Hematopoietic multipotent progenitor cell (in vitro differentiated cells): ENCODE results near the gene UGT2A3. TPM values are rescaled to one million over a fixed set of nuclear protein-coding genes. Genes with fewer than 3 reads are reported as not detected.
"Not testable (repeated sequence)": the region's sequence is repeated elsewhere in the genome, so short reads cannot be mapped to it uniquely, and the experiment has no call there.

Experiments
- DNase-seq, 3 donors: peaks; one replicate each; pipeline ENCODE4 v3.0.0-alpha.2; 2011 to 2015; ENCODE audit warnings: low read depth in 2 of 3, low spot score in 2 of 3
- total RNA-seq: library from RNA; depleted of rRNA; stranded (reverse); fragments of >200 nt; gene quantifications from one replicate; pipeline ENCODE4 v1.2.3, GENCODE V29; 2012

UGT2A3 gene
- not detected for total RNA-seq

DNA sequence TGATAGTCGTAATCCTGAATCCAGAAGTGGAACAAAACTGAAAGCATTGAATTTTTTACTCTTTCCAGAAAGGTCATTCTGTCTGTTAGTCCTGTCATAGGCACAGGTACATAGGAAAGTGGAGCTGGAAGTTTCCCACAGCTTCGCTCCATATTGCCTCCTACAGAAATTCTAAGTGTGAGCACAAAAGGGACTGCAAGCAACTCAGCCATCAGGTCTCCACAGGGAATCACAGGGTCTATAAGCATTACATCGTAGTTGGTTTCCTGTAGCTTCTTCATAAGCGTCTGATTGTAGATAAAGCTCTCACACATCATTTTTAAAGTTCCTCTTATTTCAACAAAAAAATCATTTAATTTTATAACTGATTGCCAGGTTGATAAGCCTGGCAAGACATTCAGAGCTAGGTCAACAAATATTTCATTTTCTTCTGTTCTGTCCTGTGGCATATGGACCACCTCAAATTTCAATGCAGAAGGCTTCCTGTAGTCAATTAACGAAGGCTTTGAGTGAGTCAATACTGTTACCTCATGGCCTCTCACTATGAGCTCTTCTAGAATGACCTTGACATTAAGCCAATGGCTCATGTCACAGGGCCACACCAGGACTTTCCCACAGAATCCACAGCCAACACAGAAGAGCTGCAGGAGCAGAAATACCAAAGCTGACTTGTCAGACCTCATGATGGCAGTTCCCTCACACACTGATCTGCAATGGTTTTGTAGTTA lies at the start of gene UGT2A3:
Gene UGT2A3 (minus strand): TSS at position 727 of the 728 bp plus-strand sequence. CDS start 44 bp downstream, at position 683.
- no peak for DNase-seq

DNA sequence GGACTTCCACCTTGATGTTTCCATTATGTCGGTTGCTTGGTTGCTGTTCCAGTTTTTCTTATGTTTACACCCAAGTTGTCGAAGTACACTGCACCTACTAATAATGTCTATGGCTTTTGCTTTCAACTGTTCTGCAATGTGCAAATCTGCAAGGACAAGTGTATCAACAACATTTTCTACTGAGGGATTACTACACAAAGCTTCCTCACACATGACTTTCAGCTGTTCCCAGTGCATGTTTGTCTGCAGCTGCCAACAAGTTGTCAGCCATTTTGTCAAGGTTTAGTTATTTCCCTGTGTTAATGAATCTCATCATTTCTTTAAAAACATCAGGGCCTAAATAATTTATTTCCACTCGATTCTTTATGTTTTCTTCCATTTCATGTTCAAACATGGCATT lies 45.4 kb upstream of the UGT2A3 start:
- DNase-seq, result no peak

DNA sequence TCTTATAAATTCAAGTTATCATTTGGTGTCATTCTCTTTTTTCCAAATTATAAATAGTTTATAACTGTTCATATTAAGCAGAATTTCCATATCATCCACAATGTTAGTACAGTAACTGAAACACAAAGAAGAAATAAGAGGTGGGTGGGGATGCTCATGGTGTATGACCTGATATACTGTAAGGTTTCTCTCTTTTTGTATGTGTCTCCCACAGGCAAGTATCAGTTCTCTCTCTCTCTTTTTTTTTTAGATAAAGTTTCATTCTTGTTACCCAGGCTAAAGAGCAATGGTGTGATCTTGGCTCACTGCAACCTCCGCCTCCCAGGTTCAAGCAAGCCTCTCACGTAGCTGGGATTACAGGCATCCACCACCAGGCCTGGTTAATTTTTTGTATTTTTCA lies 43.7 kb upstream of the UGT2A3 start:
- DNase-seq, result no peak

DNA sequence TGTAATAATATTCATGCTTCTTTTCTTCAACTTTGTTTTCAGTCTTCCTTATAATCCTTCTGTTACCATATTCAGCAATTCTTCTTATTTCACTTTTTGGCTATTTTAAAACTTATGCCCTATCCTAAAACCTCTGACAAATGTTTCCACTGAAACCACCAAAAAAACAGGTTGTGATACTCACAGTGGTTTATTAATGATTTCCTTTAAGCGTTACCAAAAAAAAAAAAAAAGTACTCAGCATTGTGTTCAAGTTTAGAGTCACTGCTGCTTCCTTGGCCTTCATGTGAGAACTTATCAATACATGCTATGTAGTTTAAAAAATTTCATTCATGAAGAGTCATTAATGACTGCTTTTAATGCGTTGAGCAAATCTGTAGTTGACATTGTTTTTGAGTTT lies 35.4 kb upstream of the UGT2A3 start:
- DNase-seq, result no peak

DNA sequence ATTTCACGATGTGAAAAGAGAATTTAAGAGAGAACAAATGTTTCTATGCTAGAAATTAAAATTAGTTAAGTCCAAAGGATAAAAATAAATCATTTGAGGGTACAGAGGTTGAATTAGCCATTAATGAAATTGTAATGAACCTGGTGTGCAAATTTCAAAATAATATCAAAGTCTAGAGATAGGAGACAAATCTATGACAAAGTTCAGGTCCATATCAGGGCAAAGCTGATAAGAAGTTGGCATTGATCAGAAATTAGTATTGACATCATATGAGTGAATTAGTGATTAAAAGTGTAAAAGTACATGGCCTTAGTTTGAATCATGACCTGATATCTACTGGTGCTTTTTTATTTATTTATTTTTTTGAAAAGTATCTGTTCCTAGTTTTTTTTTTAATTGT lies 33.8 kb upstream of the UGT2A3 start:
- DNase-seq, result no peak

DNA sequence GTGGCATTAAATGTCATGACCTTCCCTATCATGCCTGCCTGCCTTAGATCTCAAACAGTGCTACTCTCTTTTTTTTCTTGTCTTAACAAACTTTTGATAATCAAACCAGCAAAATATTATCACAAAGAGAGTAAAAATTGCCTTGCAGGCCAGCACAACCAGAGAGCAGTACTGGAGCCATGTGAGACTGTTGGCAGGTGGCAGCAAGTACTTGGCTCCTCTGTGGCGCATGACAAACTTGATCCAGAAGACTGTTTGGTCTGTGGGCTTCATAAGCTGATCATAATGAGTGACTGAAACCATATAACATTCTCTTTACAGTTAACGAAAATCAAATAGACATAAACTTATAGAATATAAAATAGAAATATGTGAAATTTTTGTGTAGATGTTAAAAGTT lies 33.3 kb upstream of the UGT2A3 start:
- no peak for DNase-seq

DNA sequence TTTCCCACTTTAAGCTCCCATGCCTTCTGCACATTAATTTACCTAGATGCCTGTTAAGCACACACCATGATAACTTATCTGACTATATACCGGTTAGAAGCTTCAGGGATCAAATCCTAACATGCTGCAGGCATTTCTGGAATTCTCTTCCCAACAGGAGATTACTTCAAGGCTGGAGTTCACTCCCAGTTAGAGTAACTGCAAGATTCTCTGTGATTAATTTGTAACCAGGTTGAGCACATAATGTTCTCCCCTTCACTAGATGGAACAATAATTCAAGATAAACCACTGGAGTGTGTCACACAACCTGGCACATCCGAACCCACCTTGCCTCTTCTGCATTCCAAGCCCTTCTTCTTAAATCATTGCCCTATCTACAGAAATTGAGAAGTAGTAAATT lies 11.8 kb upstream of the UGT2A3 start:
- DNase-seq, result no peak

DNA sequence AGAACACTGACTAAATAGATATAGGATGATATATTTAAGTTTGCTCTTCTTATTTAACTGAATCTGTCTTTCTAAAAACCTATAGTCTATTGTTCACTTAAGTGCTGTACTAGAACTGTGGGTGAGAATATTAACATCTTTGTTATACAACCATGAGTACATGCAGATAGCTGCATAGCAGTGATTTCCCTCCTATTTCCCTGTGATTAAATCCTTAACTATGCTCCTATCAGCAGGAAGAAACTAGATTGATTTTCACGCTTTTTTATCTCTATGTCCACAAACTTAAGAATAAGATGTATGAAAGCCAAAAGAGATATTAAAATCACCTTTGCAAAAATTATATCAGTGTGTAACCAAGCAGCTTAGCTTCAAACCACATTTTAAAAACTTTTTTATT lies 11.3 kb upstream of the UGT2A3 start:
- no peak for DNase-seq

DNA sequence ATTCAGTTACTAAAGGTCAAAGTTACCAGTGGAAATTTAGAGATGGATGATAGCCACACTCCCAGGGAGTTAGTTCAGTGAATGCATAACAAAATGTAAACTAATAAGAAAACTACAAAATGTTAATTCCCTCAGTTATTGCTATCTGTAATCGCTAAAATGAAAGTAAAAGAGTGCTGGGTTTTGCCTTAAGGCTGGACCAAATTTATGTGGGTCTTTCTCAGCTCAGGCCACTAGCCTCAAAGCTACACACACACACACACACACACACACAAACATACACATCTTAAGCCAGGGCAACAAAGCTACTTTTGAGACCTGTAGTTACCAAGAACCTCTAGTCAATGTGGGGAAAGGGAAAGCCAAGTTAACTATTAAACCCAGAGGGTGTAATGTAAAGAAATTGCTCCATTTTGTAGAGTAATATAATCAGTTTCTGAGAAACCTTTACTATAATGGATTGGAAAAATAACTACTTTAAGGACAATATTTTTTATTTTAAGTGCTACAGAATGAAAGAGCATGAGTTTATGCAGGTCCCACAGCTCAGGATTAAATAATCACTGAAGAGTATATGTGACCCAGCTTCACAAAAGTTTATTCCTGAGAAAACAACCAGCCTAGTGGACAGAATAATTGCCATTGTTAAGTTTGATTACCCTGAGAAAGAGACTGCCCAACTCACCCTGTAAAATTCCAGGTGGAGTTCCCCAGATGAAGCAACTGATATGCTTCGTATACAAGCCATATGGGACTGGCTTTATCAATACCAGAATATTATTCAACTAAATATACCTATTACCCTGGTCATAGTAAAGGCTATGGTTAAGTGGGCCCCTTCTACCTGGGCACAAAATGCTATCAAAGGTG lies 8.9 kb upstream of the UGT2A3 start:
- no peak for DNase-seq

DNA sequence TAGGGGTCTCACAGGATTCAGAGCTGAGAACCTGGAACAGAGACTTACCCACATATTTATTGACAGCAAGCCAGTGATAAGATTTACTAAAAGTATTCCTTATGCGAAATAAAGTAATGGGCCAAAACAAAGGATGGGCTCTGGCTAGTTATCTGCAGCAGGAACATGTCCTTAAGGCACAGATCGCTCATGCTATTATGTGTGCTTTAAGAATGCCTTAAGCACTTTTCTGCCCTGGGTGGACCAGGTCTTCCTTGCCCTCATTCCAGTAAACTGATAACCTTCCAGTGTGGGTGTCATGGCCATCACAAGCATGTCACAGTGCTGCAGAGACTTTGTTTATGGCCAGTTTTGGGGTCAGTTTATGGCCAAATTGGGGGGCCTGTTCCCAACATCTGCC lies 7.5 kb upstream of the UGT2A3 start:
- not testable (repeated sequence) for DNase-seq

DNA sequence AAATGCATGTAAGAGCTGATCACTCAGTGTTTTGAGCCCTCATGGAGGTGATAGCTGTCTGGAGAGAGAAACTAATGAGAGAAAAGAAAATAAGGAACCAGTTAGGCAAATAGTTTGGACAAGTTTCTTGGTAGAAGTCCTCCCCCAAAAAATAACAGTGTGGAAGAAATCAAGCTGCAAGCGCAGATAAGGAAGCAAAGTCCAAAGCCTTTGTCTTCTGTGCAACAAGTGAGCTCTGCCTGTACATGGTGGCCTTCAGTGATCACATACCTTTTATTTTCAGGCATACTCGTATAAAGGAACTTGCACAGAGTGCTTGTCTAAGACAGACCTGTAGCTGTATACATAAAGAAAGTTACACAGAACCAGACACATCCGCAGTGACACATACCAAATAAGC lies 2.5 kb upstream of the UGT2A3 start:
- no peak for DNase-seq

DNA sequence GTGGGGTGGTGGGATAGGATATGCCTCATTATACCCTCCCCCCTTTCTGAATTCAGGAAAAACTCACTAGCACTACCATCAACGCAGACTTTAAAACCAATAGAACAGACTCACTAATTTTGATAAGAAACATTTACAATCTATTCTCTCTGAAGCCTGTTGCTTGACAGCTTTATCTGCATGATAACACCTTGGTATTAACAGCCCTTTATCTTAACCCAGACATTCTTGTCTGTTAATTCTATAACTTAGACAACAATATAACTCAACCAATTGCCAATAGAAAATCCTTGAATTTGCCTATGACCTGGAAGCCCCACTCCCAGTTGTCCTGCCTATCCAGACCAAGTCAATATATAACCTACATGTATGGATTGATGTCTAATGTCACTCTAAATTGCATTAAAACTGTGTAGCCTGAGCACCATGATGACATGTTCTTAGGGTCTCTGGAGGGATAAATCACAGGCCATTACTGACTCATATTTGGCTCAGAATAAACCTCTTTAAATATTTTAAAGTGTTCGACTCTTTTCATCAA lies 1.5 kb upstream of the UGT2A3 start:
- no peak for DNase-seq

DNA sequence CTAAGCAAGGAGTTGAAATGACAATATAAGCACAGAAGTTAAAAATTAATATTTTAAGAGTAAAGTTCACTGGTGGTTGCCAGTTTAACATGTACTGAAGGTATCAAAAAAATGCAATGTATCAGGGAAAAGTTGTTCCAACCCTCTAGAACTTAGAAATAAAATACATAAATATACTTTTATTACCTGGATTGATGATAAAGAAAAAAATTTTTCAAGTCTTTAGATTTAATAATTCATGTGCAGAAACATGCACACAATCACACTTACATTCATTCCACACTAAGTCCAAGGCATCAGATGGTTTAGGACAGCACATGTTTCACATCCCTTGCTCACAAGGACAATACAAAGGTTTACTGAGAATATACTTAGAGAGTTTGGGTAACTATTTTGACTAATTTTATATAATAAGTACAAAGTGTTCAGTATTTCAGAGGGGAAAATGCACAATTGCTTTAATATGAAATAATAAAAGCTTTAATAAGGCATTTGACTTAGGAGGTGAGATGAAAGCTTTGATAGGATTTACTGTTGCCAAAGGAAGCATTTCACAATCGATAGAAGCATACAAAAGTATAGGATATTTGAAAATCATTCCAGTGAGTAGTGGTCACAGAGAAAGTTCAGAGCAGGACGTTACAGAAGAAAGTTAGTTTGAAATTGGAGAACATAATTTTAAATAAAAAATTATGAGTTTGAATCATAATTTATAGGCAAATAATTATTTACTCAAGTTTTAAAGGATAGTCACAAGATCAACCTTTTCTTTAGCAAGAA lies 392 bp upstream of the UGT2A3 start:
- DNase-seq, result no peak

DNA sequence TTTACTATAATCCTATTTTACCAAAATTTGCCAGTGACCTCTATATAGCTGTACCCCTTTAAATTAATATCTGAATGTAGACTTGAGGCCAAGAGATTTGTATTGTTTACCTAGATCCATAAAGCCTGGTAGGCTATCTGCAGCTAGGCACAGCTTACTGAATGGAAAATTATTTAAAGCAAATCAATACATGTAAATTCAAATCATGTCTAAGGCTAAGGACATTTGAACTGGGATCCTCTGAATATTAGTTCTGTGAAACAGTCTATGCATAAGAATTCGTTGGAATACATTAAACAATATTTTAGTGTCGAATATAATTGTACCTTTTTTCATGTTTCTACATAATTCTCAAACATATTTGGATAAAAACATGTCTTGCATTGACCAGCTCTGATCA lies 1.6 kb downstream of the UGT2A3 start:
- no peak for DNase-seq

DNA sequence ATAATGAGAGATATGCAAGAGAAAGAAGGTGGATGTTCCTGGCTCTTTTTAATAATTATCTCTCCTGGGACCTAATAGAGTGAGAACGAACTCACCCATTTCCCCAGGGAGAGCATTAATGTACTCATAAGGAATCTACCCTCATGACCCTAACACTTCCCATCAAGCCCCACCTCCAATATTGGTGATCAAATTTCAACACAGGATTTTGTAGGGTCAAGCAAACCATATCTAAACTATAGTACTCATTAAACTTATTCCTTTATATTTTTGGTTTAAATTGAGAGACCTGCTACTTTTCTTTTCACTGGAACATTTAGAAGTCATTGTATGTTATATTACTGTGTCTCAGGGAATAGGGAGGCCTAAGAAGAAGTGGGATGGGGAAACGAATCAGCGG lies 2.6 kb downstream of the UGT2A3 start:
- DNase-seq, result no peak

DNA sequence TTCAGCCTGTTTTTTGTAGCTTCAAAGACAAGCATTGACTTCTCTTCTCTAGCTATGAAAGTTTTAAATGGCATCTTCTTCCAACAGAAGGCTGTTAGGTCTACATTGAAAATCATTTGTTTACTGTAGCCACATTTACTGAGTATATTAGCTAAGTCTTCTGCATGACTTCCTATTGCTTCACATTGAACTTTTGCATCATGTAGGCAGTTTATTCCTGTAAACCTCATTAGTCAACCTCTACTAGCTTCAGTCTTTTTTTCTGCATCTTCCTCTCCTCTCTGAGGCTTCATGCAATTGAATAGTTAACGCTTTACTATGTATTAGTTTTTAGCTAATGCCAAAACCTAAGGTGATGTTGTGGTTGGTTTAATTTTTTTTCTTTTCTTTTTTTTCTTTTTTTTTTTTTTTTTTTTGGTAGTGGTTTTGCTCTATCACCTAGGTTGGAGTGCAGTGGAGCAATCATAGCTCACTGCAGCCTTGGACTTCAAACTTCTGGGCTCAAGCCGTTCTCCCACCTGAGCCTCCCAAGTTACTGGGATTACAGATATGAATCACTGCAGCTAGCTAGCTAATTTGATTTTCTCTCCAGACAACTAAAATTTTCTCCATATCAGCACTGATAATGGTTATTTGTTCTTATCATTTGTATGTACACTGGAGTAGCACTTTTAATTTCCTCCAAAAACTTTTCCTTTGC lies 3.4 kb downstream of the UGT2A3 start:
- no peak for DNase-seq

DNA sequence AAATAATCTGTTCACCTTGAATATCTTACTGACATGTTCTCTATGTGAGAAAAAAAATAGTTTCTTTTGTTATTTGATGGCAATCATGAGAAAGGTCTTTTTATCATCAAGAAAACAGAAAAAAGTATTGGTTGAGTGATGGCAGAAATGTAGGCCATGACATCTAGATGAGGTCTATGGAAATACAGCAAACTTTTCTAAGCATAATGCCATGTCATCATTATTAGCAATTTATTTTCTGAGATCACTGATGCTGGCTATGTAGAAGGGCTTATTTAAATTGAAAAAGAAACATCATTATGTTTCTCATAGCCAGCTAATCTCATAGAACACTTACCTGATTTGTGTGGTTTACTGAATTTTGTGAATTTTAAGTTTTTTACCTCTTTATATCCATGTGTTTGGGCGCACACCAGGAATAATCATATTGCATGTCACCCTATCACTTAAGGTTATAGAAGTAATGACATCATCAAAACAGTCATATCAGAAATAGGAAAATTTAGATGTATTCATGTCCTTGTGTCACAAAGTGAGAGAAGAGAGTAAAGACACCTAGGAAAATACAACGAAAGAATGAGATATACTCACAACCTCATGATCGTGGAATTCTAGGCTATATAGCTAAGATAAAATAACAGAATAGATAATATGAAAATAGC lies 22.4 kb downstream of the UGT2A3 start:
- DNase-seq, result no peak

DNA sequence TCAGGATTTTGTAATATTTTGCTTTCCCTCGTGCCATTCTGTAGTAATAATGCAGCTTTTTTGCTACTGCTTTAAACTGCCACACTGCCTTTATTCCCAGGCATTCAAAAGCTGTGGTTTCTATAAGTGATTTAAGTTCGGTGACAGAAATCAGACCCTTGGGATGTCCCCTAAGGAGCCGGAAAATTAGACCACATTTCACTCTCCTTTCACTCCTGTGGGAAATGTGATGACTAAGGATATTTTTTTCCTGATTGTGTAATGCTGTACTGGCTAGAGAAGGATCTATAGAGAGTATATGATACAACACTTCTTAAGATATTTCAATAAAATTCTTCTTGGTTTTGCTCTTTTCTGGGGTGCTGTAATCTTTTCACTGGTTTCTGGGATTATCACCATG lies 24.4 kb downstream of the UGT2A3 start:
- no peak for DNase-seq

DNA sequence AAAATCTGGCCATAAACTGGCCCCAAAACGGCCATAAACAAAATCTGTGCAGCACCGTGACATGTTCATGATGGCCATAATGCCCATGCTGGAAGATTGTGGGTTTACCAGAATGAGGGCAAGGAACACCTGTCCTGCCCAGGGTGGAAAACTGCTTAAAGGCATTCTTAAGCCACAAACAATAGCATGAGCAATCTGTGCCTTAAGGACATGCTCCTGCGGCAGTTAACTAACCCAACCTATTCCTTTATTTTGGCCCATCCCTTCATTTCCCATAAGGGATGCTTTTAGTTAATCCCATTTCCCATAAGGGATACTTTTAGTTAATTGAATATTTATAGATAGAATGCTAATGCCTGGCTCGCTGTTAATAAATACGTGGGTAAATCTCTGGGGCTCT lies 29.4 kb downstream of the UGT2A3 start:
- DNase-seq, result not testable (repeated sequence)

DNA sequence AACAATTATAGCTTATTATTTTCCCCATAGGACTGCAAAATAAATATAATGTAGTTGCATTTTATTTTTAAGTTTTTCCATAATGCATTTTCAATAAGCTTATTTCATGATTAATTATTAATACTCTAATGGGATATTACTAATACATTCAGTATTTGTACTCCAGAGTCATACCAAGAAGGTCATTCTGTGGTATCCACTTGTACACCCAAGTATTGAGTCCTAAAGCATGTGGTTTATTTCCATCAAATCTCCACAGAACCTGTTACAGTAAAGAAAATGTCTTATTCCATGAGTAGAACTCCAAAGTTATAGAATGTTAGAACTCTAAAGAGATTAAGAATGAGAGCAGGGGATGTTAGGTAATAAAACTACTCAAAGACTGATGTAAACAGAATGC lies 30.6 kb downstream of the UGT2A3 start:
- DNase-seq, result no peak
